ENCODE measurements around the gene GJB3.

DNA sequence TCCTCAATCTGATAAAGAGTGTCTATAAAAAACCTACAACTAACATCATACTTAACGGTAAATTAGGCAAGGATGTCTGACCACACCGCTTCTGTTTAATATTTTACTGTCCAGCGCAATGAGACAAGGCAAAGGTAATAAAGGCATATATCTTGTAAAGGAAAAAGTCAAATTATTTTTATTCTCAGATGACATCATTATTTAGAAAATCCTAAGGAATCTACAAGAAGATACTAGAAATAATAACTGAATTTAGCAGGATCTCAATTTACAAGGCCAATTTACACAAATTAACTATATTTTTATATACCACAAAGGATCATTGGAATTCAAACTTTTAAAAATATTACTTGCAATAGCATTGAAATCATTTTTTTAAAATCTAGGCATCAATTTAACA is 41.2 kb downstream of the GJB3 start:
- TF ChIP-seq, protein P1, sequence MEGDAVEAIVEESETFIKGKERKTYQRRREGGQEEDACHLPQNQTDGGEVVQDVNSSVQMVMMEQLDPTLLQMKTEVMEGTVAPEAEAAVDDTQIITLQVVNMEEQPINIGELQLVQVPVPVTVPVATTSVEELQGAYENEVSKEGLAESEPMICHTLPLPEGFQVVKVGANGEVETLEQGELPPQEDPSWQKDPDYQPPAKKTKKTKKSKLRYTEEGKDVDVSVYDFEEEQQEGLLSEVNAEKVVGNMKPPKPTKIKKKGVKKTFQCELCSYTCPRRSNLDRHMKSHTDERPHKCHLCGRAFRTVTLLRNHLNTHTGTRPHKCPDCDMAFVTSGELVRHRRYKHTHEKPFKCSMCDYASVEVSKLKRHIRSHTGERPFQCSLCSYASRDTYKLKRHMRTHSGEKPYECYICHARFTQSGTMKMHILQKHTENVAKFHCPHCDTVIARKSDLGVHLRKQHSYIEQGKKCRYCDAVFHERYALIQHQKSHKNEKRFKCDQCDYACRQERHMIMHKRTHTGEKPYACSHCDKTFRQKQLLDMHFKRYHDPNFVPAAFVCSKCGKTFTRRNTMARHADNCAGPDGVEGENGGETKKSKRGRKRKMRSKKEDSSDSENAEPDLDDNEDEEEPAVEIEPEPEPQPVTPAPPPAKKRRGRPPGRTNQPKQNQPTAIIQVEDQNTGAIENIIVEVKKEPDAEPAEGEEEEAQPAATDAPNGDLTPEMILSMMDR (IDR thresholded peaks at IDR 0.05): no peak
- TF ChIP-seq ZSCAN20 (CRISPR knock-in tag; IDR thresholded peaks at IDR 0.05) (no peak), EP300 (IDR thresholded peaks at IDR 0.05) (no peak)
- TF ChIP-seq, protein P2, sequence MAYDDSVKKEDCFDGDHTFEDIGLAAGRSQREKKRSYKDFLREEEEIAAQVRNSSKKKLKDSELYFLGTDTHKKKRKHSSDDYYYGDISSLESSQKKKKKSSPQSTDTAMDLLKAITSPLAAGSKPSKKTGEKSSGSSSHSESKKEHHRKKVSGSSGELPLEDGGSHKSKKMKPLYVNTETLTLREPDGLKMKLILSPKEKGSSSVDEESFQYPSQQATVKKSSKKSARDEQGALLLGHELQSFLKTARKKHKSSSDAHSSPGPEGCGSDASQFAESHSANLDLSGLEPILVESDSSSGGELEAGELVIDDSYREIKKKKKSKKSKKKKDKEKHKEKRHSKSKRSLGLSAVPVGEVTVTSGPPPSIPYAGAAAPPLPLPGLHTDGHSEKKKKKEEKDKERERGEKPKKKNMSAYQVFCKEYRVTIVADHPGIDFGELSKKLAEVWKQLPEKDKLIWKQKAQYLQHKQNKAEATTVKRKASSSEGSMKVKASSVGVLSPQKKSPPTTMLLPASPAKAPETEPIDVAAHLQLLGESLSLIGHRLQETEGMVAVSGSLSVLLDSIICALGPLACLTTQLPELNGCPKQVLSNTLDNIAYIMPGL (CRISPR knock-in tag; IDR thresholded peaks at IDR 0.05; ENCODE audit: borderline replicate concordance): no peak
- TF ChIP-seq, protein P3, sequence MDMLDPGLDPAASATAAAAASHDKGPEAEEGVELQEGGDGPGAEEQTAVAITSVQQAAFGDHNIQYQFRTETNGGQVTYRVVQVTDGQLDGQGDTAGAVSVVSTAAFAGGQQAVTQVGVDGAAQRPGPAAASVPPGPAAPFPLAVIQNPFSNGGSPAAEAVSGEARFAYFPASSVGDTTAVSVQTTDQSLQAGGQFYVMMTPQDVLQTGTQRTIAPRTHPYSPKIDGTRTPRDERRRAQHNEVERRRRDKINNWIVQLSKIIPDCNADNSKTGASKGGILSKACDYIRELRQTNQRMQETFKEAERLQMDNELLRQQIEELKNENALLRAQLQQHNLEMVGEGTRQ (IDR thresholded peaks at IDR 0.05): no peak
